Measurements from ENCODE around the gene SCYL1. TPM values are rescaled to one million over a fixed set of nuclear protein-coding genes. Genes with fewer than 3 reads are reported as not detected.

SCYL1 gene
- 90.0 TPM for polyA plus RNA-seq (2013, experiment 1 of 2; ENCODE audit: insufficient read length)
- polyA plus RNA-seq (2013, experiment 2 of 2; ENCODE audit: insufficient read length) = 81.0 TPM

GRCh38 chr11:65524741-65525545, at the start of gene SCYL1:
Gene SCYL1 (plus strand): TSS chr11:65525083. CDS start chr11:65525154, 71 bp downstream.
- peak; percentile 88 for DNase-seq

GRCh38 chr11:65476632-65477148, 48.2 kb upstream of the SCYL1 start:
- peak; percentile 12 for DNase-seq

GRCh38 chr11:65477149-65477965, 47.5 kb upstream of the SCYL1 start:
- DNase-seq = peak; percentile 97

- peak; percentile 42 for DNase-seq
Observed at GRCh38 chr11:65478388-65479183, 46.3 kb upstream of the SCYL1 start.

- DNase-seq = peak; percentile 90
Observed at GRCh38 chr11:65479184-65480145, 45.4 kb upstream of the SCYL1 start.

- DNase-seq = peak; percentile 52
Observed at GRCh38 chr11:65482306-65482850, 42.5 kb upstream of the SCYL1 start.

GRCh38 chr11:65485920-65486219, 39.0 kb upstream of the SCYL1 start:
- no peak for DNase-seq

- DNase-seq = no peak
Observed at GRCh38 chr11:65486570-65487466, 38.1 kb upstream of the SCYL1 start.

GRCh38 chr11:65487467-65488272, 37.2 kb upstream of the SCYL1 start:
- DNase-seq = peak; percentile 100

- DNase-seq = peak; percentile 62
Observed at GRCh38 chr11:65488273-65489034, 36.4 kb upstream of the SCYL1 start.

GRCh38 chr11:65489035-65489705, 35.7 kb upstream of the SCYL1 start:
- DNase-seq = peak; percentile 96

- peak; percentile 72 for DNase-seq
Observed at GRCh38 chr11:65489706-65490320, 35.1 kb upstream of the SCYL1 start.

GRCh38 chr11:65491163-65491465, 33.8 kb upstream of the SCYL1 start:
- DNase-seq = peak; percentile 34

GRCh38 chr11:65491614-65492386, 33.1 kb upstream of the SCYL1 start:
- DNase-seq = peak; percentile 99

- DNase-seq = no peak
Observed at GRCh38 chr11:65492387-65492636, 32.6 kb upstream of the SCYL1 start.

- DNase-seq = peak; percentile 86
Observed at GRCh38 chr11:65492637-65493366, 32.1 kb upstream of the SCYL1 start.

All from fibroblast of skin of scalp (primary cell).